IMR-90 (cell line): ENCODE measurements around the gene PIK3R5. TPM values are rescaled to one million over a fixed set of nuclear protein-coding genes. Genes with fewer than 3 reads are reported as not detected.

Source experiments
- ATAC-seq: fragments of 200-7000 bp; cut with Tn5 transposase; 2 replicates; pipeline ENCODE4 v1.9.1; 2020; ENCODE audit warnings: low read depth, mild to moderate bottlenecking, moderate library complexity
- BruUV-seq: library from RNA; stranded (reverse); fragments of 400-500 nt; replicated peaks from 2 replicates; lab custom pipeline; 2021; lab: Mats Ljungman, UMichigan
- CTCF ChIA-PET: fragments of 300-600 bp; formaldehyde crosslinking; extraction: SDS; loops from one replicate; lab custom pipeline; 2021; ENCODE audit warnings: antibody characterized with exemption; lab: Yijun Ruan, JAX
- POLR2A ChIA-PET: fragments of 300-600 bp; sonication (Branson Sonifier 250); formaldehyde crosslinking; loops from one replicate; lab custom pipeline; 2022; ENCODE audit warnings: antibody characterized with exemption; ENCODE audit not compliant: unreplicated experiment; lab: Charles Lee
- DNase-seq: peaks from one replicate; pipeline ENCODE4 v3.0.0; 2013
- H2AFZ ChIP-seq: replicated peaks from 2 replicates; pipeline ENCODE3; 2013; ENCODE audit warnings: low read length, mild to moderate bottlenecking; ENCODE audit not compliant: poor library complexity
- H2AK5ac ChIP-seq: 2 replicates; pipeline ENCODE4 v1.6.1; 2013; ENCODE audit warnings: low read depth, low read length, inconsistent platforms
- H2AK9ac ChIP-seq: replicated peaks from 2 replicates; pipeline ENCODE3; 2013; ENCODE audit warnings: mild to moderate bottlenecking, low read depth, low read length, moderate library complexity; ENCODE audit not compliant: poor library complexity
- H2BK120ac ChIP-seq: 2 replicates; pipeline ENCODE4 v1.6.1; 2013; ENCODE audit warnings: low read depth, low read length, inconsistent platforms
- H2BK15ac ChIP-seq: 3 replicates; pipeline ENCODE4 v1.6.1; 2013; ENCODE audit warnings: low read depth, low read length, inconsistent platforms
- H2BK20ac ChIP-seq: 2 replicates; pipeline ENCODE4 v1.6.1; 2013; ENCODE audit warnings: low read depth, mild to moderate bottlenecking, inconsistent platforms, low read length, moderate library complexity
- H2BK5ac ChIP-seq: 2 replicates; pipeline ENCODE4 v1.6.1; 2013; ENCODE audit warnings: mild to moderate bottlenecking, low read depth, low read length, inconsistent platforms; ENCODE audit not compliant: poor library complexity, severe bottlenecking
- H3K14ac ChIP-seq: replicated peaks from 2 replicates; pipeline ENCODE4 v1.6.1; 2013; ENCODE audit warnings: low read depth, low read length, inconsistent platforms
- H3K18ac ChIP-seq: 2 replicates; pipeline ENCODE4 v1.6.1; 2013; ENCODE audit warnings: low read depth, low read length, control low read depth
- H3K23ac ChIP-seq: 2 replicates; pipeline ENCODE4 v1.6.1; 2013; ENCODE audit warnings: low read depth, low read length, inconsistent platforms
- H3K27ac ChIP-seq: 2 replicates; pipeline ENCODE4 v1.5.1; 2013; ENCODE audit warnings: mild to moderate bottlenecking, control low read depth, low read length; ENCODE audit not compliant: insufficient read depth
- H3K27me3 ChIP-seq: 2 replicates; pipeline ENCODE4 v1.6.1; 2013; ENCODE audit warnings: low read length; ENCODE audit not compliant: control insufficient read depth, insufficient read depth
- H3K36me3 ChIP-seq: 2 replicates; pipeline ENCODE4 v1.6.1; 2013; ENCODE audit warnings: low read length, mixed read lengths; ENCODE audit not compliant: control insufficient read depth, insufficient read depth
- H3K4ac ChIP-seq: 2 replicates; pipeline ENCODE4 v1.6.1; 2013; ENCODE audit warnings: low read depth, low read length, inconsistent platforms
- H3K4me1 ChIP-seq: 2 replicates; pipeline ENCODE4 v1.6.1; 2013; ENCODE audit warnings: low read length, mixed read lengths; ENCODE audit not compliant: control insufficient read depth, insufficient read depth
- H3K4me2 ChIP-seq: 2 replicates; pipeline ENCODE4 v1.6.1; 2013; ENCODE audit warnings: low read depth, mild to moderate bottlenecking, control low read depth, low read length, moderate library complexity
- H3K4me3 ChIP-seq: 2 replicates; pipeline ENCODE4 v1.5.1; 2013; ENCODE audit warnings: low read depth, mild to moderate bottlenecking, control low read depth, low read length, moderate library complexity; ENCODE audit not compliant: insufficient read depth
- H3K56ac ChIP-seq: 2 replicates; pipeline ENCODE4 v1.6.1; 2013; ENCODE audit warnings: low read length, inconsistent platforms; ENCODE audit not compliant: insufficient read depth; ENCODE audit errors: extremely low read depth
- H3K79me1 ChIP-seq, 2 experiments: 2 replicates each; pipeline ENCODE4 v1.6.1; 2013; ENCODE audit warnings: low read length in 2 of 2, inconsistent platforms in 1 of 2, low read depth in 1 of 2
- H3K9ac ChIP-seq: 2 replicates; pipeline ENCODE4 v1.6.1; 2013; ENCODE audit warnings: low read depth, low read length, control low read depth
- H3K9me1 ChIP-seq: 2 replicates; pipeline ENCODE4 v1.6.1; 2013; ENCODE audit warnings: low read length, inconsistent platforms; ENCODE audit not compliant: insufficient read depth
- H3K9me3 ChIP-seq: 2 replicates; pipeline ENCODE4 v1.6.1; 2013; ENCODE audit warnings: low read length; ENCODE audit not compliant: control insufficient read depth, insufficient read depth
- H4K20me1 ChIP-seq: 2 replicates; pipeline ENCODE4 v1.6.1; 2013; ENCODE audit warnings: low read length, inconsistent platforms; ENCODE audit not compliant: insufficient read depth
- H4K5ac ChIP-seq: 2 replicates; pipeline ENCODE4 v1.6.1; 2013; ENCODE audit warnings: mild to moderate bottlenecking, low read depth, low read length, control low read depth
- H4K8ac ChIP-seq, 2 experiments: 2 replicates each; pipeline ENCODE4 v1.6.1; 2013; ENCODE audit warnings: low read depth in 2 of 2, low read length in 2 of 2, control low read depth in 1 of 2, inconsistent platforms in 1 of 2
- H4K91ac ChIP-seq: 2 replicates; pipeline ENCODE4 v1.6.1; 2013; ENCODE audit warnings: low read depth, low read length, inconsistent platforms; ENCODE audit not compliant: insufficient read depth
- BHLHE40 ChIP-seq: fragments of 150-350 bp; IDR thresholded peaks from 2 replicates; pipeline ENCODE4 v1.6.1; 2016; ENCODE audit warnings: mild to moderate bottlenecking, low read depth, low read length
- CEBPB ChIP-seq: IDR thresholded peaks from 2 replicates; pipeline ENCODE4 v1.6.1; 2012; ENCODE audit warnings: low read depth, low read length, improper control_type of control experiment
- CHD1 ChIP-seq: IDR thresholded peaks from 2 replicates; pipeline ENCODE4 v1.6.1; 2012; ENCODE audit warnings: low read depth, low read length, improper control_type of control experiment
- FOS ChIP-seq: fragments of 150-350 bp; IDR thresholded peaks from 2 replicates; pipeline ENCODE4 v1.6.1; 2016; ENCODE audit warnings: low read depth, low read length
- MAFK ChIP-seq: IDR thresholded peaks from 2 replicates; pipeline ENCODE4 v1.6.1; 2012; ENCODE audit warnings: low read depth, low read length, improper control_type of control experiment
- MAZ ChIP-seq: IDR thresholded peaks from 2 replicates; pipeline ENCODE4 v1.6.1; 2012; ENCODE audit warnings: low read depth, mild to moderate bottlenecking, low read length, improper control_type of control experiment, moderate library complexity, borderline replicate concordance
- MXI1 ChIP-seq: IDR thresholded peaks from 2 replicates; pipeline ENCODE4 v1.6.1; 2012; ENCODE audit warnings: low read depth, mild to moderate bottlenecking, low read length, moderate library complexity, borderline replicate concordance
- NFE2L2 ChIP-seq: fragments of 150-350 bp; IDR thresholded peaks from 2 replicates; pipeline ENCODE4 v1.6.1; 2016; ENCODE audit warnings: low read depth, mild to moderate bottlenecking, low read length
- POLR2A ChIP-seq: IDR thresholded peaks from 2 replicates; pipeline ENCODE4 v1.6.1; 2012; ENCODE audit warnings: mild to moderate bottlenecking, low read depth, low read length
- RAD21 ChIP-seq: IDR thresholded peaks from 2 replicates; pipeline ENCODE4 v1.6.1; 2012; ENCODE audit warnings: low read length, improper control_type of control experiment
- RCOR1 ChIP-seq: IDR thresholded peaks from 2 replicates; pipeline ENCODE4 v1.6.1; 2012; ENCODE audit warnings: mild to moderate bottlenecking, low read length, improper control_type of control experiment; ENCODE audit not compliant: insufficient replicate concordance
- RFX5 ChIP-seq: IDR thresholded peaks from 2 replicates; pipeline ENCODE4 v1.8.0; 2012; ENCODE audit warnings: low read depth, mild to moderate bottlenecking, low read length, moderate library complexity
- SMC3 ChIP-seq: fragments of 150-350 bp; IDR thresholded peaks from 2 replicates; pipeline ENCODE4 v1.6.1; 2016; ENCODE audit warnings: low read depth, mild to moderate bottlenecking, antibody characterized with exemption, low read length, moderate library complexity
- WGBS, 2 experiments: methylation state at CpG; one replicate each; pipeline versions ENCODE4 v1.1.5 to v1.1.7; 2013; ENCODE audit warnings: missing lambda C conversion rate in 2 of 2; ENCODE audit not compliant: insufficient read length in 1 of 2; ENCODE audit errors: extremely low coverage in 2 of 2; 5-methylcytosine and 5-hydroxymethylcytosine counted together
- dilution Hi-C: fragments of 300-500 bp; cut with HindIII; formaldehyde crosslinking; loops from one replicate; pipeline ENCODE4 v1.14.3; 2018; ENCODE audit warnings: low sequenced_read_pairs; ENCODE audit not compliant: unreplicated experiment
- in situ Hi-C: fragments of 300-500 bp; cut with MboI; formaldehyde crosslinking; loops from 3 replicates; pipeline ENCODE4 v1.14.3; 2019; ENCODE audit warnings: low sequenced_read_pairs, inconsistent platforms, mixed read lengths
- intact Hi-C: fragments of 100-400 bp; cut with micrococcal nuclease; formaldehyde crosslinking; loops from 2 replicates; pipeline ENCODE4 v1.10.0; 2022
- polyA plus RNA-seq, 3 experiments: library from polyadenylated mRNA; depleted of rRNA; stranded (reverse); fragments of >200 nt; gene quantifications; 2 replicates each; pipeline ENCODE4 v1.2.3, GENCODE V29; 2012; ENCODE audit warnings: low replicate concordance in 1 of 3
- total RNA-seq: library from RNA; depleted of rRNA; stranded (reverse); fragments of >200 nt; gene quantifications from 2 replicates; pipeline ENCODE4 v1.2.3, GENCODE V29; 2012
- TF ChIP-seq, protein P1 (sequence below): fragments of 150-350 bp; IDR thresholded peaks from 2 replicates; pipeline ENCODE4 v1.6.1; 2017; ENCODE audit warnings: mild to moderate bottlenecking, antibody characterized with exemption, low read length, low read depth
- TF ChIP-seq, protein P2 (sequence below): conservative IDR thresholded peaks from 2 replicates; pipeline ENCODE4 v1.5.1; 2012; ENCODE audit warnings: mild to moderate bottlenecking, low read depth, low read length, improper control_type of control experiment
- TF ChIP-seq, protein P3 (sequence below): fragments of 150-350 bp; IDR thresholded peaks from 2 replicates; pipeline ENCODE4 v1.6.1; 2016; ENCODE audit warnings: low read depth, mild to moderate bottlenecking, low read length, moderate library complexity, borderline replicate concordance

Gene PIK3R5
- total and polyA plus RNA-seq, 2 of the 4 experiments (the other 2 are of a cell fraction) = not detected

DNA sequence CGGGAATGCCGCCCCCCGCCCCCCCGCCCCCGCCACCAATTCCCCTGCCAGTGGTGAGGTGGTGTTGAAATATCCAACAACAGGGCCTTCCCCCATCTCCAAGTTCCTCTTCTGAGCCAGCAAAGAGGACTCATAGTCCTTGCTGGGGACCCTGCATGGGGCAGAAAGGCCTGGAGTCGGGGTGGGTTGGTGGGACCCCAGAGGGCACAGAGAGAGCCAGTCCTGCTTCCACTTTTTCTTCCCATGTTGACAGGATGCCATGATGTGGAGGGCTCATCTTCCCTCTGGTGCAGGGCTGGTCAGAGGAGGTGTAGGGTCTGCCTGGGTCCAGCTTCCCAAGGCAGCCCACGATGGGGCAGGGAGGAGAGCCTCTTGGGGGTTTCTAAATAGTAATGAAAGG lies 49.0 kb downstream of the PIK3R5 start:
- no peak overlapping the region for H2BK20ac ChIP-seq
- dilution Hi-C loops = no loop called here
- BruUV-seq = no TSS peak
- H4K91ac ChIP-seq = no peak overlapping the region; the same call in 1 of the 2 replicates
- DNase-seq = no peak
- H2AK9ac ChIP-seq = no peak overlapping the region
- no peak overlapping the region for H2BK15ac ChIP-seq
- no peak overlapping the region for H2BK120ac ChIP-seq
- no peak overlapping the region for H3K4me2 ChIP-seq
- ATAC-seq = no peak
- no peak overlapping the region for H2AFZ ChIP-seq
- no peak overlapping the region for H3K4ac ChIP-seq
- no peak overlapping the region for H3K14ac ChIP-seq
- H3K36me3 ChIP-seq = no peaks in the 10 kb centered on the region
- no peak overlapping the region for H2AK5ac ChIP-seq
- H3K9me3 ChIP-seq = peaks cover 8% of the 10 kb centered on the region
- intact Hi-C loops = no loop called here
- in situ Hi-C loops = no loop called here
- H4K8ac ChIP-seq = no peak overlapping the region
- no peaks in the 10 kb centered on the region for H3K79me1 ChIP-seq
- TF ChIP-seq RFX5 = no peak
- TF ChIP-seq, protein P1, sequence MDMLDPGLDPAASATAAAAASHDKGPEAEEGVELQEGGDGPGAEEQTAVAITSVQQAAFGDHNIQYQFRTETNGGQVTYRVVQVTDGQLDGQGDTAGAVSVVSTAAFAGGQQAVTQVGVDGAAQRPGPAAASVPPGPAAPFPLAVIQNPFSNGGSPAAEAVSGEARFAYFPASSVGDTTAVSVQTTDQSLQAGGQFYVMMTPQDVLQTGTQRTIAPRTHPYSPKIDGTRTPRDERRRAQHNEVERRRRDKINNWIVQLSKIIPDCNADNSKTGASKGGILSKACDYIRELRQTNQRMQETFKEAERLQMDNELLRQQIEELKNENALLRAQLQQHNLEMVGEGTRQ = no peak
- no peak for TF ChIP-seq MXI1
- no peak for TF ChIP-seq POLR2A
- TF ChIP-seq MAFK = no peak
- no peak for TF ChIP-seq FOS
- TF ChIP-seq RAD21 = no peak
- TF ChIP-seq RCOR1 = no peak
- TF ChIP-seq, protein P2, sequence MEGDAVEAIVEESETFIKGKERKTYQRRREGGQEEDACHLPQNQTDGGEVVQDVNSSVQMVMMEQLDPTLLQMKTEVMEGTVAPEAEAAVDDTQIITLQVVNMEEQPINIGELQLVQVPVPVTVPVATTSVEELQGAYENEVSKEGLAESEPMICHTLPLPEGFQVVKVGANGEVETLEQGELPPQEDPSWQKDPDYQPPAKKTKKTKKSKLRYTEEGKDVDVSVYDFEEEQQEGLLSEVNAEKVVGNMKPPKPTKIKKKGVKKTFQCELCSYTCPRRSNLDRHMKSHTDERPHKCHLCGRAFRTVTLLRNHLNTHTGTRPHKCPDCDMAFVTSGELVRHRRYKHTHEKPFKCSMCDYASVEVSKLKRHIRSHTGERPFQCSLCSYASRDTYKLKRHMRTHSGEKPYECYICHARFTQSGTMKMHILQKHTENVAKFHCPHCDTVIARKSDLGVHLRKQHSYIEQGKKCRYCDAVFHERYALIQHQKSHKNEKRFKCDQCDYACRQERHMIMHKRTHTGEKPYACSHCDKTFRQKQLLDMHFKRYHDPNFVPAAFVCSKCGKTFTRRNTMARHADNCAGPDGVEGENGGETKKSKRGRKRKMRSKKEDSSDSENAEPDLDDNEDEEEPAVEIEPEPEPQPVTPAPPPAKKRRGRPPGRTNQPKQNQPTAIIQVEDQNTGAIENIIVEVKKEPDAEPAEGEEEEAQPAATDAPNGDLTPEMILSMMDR = no peak
- TF ChIP-seq, protein P3, sequence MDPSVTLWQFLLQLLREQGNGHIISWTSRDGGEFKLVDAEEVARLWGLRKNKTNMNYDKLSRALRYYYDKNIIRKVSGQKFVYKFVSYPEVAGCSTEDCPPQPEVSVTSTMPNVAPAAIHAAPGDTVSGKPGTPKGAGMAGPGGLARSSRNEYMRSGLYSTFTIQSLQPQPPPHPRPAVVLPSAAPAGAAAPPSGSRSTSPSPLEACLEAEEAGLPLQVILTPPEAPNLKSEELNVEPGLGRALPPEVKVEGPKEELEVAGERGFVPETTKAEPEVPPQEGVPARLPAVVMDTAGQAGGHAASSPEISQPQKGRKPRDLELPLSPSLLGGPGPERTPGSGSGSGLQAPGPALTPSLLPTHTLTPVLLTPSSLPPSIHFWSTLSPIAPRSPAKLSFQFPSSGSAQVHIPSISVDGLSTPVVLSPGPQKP = no peak
- TF ChIP-seq SMC3 = no peak
- no peak for TF ChIP-seq CEBPB
- no peak for TF ChIP-seq NFE2L2
- no peak for TF ChIP-seq CHD1
- no peak for TF ChIP-seq BHLHE40
- no peak for TF ChIP-seq MAZ
- no peak overlapping the region for H3K23ac ChIP-seq
- H4K5ac ChIP-seq = no peak overlapping the region
- no peaks in the 10 kb centered on the region for H3K27me3 ChIP-seq
- no peak overlapping the region for H3K18ac ChIP-seq
- no peak overlapping the region for H3K9ac ChIP-seq
- CTCF ChIA-PET = no interaction called here
- POLR2A ChIA-PET = no interaction called here
- H3K56ac ChIP-seq = no peak overlapping the region
- no peaks in the 10 kb centered on the region for H3K4me1 ChIP-seq
- H3K4me3 ChIP-seq = no peak overlapping the region
- no peaks in the 10 kb centered on the region for H4K20me1 ChIP-seq
- no CpG with 5 or more reads among the region's 7 CpGs for WGBS, 2 experiments
- H3K27ac ChIP-seq = no peak overlapping the region
- no peak overlapping the region for H2BK5ac ChIP-seq
- no peaks in the 10 kb centered on the region for H3K9me1 ChIP-seq
